Kidney capillary endothelial cell (primary cell): ENCODE measurements around the gene LGALS9.
A peak's percentile ranks its signal among the peaks of the same experiment; 100 is the strongest.

Source experiments
- DNase-seq: peaks from one replicate; pipeline ENCODE4 v3.0.0-alpha.2; 2018; ENCODE audit warnings: low spot score

The LGALS9 gene

DNA sequence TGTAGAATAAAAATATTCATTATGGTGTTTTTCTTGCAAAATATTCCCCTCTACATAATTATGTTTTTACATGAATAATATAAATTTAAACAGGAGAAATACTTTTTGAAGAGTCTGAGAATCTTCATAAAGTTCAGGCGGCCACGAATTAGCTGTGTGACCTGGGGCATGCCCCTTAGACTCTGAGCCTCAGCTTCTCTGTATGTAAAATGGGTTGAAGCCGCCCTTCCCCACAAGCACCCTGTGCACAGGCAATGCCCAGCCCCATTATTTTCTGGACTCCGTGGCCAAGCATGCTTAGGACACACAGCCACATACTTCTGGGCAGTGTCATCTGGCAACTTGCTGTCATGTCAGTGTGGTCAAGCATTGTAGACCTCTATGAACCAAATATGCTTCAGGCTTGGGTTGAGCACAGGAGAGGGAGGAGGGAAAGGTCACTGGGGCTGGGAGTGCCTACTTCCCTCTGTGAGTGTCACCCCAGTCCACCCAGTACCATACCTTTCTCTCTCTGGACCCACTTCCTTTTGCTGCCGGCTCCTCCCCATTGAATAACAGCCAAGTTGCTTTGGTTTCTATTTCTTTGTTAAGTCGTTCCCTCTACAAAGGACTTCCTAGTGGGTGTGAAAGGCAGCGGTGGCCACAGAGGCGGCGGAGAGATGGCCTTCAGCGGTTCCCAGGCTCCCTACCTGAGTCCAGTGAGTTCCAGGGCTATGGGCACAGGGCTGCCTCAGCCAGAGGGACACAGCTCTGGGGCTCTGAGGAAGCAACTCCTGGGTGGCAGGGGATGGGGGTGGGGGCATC, at the start of gene LGALS9:
LGALS9 (plus strand) TSS at position 582 of the 804 bp plus-strand sequence; CDS start at position 660, 78 bp downstream.
- DNase-seq, result no peak

DNA sequence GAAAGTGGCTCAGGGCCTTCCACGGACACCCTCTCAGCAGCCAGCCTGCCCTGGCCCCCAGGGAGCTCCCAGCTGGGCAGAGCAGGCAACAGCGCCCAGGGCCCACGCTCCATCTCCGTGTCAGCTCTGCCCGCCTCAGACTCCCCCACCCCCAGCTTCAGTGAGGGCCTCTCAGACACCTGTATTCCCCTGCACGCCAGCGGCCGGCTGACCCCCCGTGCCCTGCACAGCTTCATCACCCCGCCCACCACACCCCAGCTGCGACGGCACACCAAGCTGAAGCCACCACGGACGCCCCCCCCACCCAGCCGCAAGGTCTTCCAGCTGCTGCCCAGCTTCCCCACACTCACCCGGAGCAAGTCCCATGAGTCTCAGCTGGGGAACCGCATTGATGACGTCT, 48.3 kb upstream of the LGALS9 start:
- no peak for DNase-seq

- no peak for DNase-seq
Measured at GRCh38 chr17:27585153-27585681, 45.8 kb upstream of the LGALS9 start.

DNA sequence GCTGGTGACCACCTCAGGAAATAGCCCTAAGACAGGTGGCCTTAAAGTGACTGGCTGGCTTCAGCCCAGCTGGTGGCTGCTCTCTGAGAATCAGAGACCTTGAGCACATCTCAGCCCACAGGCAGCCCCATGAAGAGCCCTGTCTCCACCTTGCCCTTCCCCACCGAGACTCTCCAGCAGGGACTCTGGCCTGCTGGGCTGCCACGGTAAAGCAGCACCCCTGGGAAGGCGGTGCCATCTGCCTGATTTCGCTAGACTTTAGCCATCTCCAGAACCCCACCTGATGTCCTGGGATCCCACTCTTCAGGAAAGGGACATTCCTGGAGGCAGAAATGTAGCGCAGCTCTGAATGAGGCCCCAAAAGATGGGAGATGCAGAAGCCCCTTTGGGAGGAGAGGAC, 45.2 kb upstream of the LGALS9 start:
- no peak for DNase-seq

DNA sequence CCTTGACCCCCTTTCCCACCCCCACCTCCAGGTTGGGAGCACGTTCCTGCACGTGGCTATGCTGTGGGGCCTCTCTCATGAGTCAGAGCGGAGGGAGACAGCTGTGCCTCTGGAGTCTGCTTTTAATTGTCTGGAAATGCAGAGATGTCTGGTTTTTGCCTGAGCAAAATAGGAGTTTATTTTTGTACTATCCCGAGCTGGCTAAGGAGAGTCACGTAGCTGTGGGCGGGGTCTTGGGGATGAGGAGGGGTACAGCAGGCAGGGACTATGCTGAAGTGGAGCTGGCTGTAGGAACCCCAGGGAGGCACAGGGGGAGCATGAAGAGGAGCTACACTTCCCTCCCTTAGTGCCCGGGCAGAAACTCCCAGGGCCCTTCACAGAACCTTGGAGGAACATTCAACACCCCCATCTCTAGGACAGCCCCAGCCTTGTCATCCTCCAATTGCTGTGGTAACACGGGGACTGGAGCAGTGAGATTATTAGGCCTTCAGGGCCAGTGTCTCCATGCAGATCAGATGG, 44.7 kb upstream of the LGALS9 start:
- no peak for DNase-seq

- no peak for DNase-seq
Measured at GRCh38 chr17:27588354-27588753, 42.6 kb upstream of the LGALS9 start.

DNA sequence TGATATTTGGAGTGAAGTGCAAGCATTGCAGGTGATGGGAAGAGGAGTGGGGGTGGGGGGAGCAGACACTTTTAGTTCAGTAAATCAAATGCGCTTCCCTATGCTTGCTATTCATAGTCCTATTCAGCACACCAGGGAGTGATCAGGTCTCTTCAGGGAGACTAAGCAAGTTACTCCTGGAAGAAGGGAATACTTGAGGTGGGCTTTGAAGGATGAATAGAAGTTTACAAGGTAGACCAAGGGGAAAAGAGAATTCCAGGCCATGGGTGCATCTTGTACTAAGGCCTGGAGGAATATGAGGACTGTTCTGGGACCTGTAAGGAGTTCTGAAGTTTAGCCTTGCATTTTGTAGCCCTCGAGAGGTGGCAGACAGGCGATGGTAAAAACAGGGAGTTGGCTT, 40.1 kb upstream of the LGALS9 start:
- no peak for DNase-seq

- DNase-seq, result no peak
Measured at GRCh38 chr17:27591986-27592385, 39.0 kb upstream of the LGALS9 start.

DNA sequence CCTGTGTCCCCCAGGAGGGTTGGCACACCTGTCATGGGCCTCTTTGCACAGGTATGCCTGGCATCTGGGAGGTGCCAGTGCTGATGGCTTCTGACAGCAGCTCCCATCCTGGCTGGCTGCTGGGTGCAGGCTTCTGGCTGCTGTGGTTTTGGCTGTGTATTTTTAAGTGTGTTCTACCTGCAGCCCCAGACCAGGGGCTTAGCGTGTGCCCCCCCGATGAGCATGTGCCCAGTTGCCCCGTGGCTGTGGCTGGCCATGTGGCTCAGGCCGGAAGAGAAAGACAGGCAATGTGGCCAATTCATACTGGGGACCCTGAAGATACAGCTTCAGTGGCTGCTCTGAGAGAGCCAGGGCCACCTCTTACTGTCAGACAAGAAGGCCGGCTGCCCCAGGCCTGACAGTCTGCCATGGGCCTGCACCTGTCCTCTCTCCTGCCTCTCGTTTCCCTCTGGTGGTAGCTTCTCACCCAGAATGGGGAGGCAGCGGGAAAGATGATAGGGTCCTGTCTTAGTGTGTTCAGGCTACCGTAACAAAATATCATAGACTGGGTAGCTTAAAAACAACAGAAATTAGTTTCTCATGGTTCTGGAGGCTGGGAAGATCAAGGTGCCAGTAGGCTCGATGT, 37.6 kb upstream of the LGALS9 start:
- DNase-seq, result no peak

GRCh38 chr17:27593857-27594255, 37.1 kb upstream of the LGALS9 start:
- no peak for DNase-seq

GRCh38 chr17:27595208-27595607, 35.8 kb upstream of the LGALS9 start:
- no peak for DNase-seq

DNA sequence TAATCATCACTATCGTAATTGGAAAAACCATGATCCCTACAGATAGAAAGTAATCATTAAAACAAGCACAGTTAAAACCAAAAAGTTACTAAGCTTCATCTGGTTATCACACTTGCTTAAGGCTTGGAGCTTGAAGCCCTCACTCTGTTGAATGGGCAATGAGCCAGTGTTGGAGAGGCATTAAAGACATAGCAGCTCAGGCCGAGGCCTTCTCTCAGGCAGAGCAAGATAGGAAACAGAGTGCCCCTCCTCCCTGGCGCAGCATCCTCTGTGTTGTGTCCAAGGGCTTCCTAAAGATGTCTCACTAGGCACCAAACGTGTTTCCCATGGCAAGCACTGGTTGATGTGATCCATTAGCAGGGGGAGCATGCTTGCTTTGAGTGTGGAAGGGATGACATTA, 34.9 kb upstream of the LGALS9 start:
- DNase-seq, result no peak

DNA sequence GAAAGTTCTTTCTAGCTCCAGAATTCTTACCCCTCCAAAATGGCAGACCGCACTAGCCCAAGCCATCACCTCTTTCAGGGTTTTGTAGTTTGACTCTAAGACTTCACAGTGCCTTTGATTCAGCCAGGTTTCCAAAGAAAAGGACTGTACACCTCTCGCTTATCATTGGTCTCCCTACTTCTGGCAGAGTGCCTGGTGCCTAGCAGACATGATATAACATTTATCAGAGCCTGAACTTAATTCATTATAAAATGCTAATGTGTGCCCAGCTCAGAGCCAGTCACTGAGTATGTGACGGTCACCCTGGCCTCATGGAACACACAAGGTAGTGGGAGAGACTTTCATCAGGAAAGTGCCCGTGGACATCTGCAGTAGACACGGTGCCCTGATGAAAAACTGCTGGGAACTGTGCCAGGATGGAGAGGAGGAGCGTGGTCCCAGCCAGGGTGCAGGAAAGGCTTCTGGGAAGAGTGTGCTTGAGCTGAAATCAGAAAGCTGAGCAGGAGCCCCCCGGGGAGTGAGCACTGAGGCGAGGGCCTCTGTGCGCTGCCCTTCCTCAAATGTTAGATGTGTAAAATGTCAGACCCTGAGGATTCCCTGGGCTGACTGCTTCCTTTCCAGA, 34.3 kb upstream of the LGALS9 start:
- no peak for DNase-seq

- no peak for DNase-seq
Measured at GRCh38 chr17:27597188-27597580, 33.8 kb upstream of the LGALS9 start.

DNA sequence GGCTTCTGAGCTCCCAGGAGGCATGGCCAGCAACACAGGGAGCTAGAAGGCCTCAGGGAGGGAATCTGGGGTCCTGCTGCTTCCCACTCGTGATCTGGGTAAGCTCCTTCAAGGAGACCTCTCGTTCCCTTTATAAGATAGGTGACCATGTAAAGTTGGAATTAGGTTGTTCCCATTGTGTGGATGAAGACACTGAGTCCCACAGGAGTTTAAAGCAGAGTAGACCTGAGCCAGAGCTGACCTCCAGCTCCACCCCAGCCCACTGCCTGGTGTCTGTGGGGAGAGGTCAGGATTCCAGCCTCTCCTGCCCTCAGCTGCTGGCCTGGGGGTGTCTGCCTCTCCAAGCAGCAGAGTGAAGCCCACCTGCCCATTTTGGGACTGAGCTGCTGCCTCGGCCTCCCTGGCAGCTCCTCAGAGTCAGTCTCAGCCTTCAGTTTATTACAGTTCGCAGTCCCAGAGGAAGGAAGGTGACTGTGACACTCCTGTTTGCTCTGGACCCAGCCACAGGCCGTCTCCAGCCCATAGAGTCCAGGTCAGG, 33.1 kb upstream of the LGALS9 start:
- DNase-seq, result no peak

GRCh38 chr17:27598337-27599050, 32.5 kb upstream of the LGALS9 start:
- no peak for DNase-seq

DNA sequence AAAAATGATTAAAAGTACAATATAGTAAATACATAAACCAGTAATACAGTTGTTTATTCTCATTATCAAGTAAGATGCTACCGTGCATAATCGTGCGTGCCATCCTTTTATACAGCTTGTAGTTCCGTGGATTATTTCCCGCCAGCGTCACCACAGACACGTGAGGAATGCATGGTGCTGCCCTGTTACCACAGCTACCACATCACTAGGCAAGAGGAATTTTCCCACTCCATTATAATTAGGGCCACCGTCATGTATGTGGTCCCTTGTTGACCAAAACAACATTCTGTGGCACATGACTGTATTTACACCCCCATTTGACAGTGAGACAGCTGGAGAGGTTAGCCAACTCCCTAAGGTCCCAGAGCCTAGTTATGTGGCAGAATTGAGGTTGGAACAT, 30.5 kb upstream of the LGALS9 start:
- DNase-seq, result no peak

DNA sequence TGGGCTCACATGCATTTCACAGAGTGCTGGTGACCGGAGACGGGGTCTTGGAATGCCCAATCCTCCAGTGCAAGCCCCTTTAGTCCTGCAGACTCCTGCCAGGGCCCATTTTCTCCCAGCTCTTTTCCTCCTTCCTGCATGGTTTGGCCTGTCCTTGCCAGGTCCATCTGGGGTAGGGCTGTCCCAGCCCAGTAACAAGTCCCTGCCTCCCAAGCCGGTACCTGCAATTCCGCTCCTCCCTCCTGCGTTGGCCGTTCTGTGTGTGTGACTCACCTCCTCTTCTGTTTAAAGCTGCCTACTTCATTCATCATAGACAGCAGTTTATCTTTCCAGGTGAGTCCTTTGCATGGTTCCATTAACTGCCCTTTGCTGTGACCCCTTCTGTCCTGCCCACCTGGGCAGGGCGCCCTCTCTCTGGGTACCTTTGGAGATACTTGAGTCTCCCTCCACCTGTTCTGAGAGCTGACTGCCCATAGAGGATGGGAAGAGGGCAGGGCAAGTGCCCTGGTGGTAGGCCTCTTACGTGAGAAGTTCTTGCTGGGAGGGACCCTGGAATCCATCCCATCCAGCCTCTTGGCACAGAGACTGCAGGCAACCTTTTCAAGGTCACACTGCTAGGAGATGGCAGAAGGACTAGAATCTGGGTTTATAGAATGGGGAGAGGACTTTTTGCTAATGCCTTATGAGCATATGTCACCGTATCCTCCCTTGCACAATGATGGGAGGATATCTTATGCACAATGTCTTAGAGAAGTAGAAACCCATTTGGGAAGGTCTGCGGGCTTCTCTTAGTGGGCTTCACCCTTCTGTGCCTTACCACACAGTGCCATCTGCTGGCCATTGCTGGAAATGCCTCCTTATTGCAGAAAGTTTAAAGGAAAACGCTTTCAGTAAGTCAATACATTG, 29.7 kb upstream of the LGALS9 start:
- DNase-seq, result peak; percentile 76

GRCh38 chr17:27601975-27602302, 29.0 kb upstream of the LGALS9 start:
- no peak for DNase-seq

DNA sequence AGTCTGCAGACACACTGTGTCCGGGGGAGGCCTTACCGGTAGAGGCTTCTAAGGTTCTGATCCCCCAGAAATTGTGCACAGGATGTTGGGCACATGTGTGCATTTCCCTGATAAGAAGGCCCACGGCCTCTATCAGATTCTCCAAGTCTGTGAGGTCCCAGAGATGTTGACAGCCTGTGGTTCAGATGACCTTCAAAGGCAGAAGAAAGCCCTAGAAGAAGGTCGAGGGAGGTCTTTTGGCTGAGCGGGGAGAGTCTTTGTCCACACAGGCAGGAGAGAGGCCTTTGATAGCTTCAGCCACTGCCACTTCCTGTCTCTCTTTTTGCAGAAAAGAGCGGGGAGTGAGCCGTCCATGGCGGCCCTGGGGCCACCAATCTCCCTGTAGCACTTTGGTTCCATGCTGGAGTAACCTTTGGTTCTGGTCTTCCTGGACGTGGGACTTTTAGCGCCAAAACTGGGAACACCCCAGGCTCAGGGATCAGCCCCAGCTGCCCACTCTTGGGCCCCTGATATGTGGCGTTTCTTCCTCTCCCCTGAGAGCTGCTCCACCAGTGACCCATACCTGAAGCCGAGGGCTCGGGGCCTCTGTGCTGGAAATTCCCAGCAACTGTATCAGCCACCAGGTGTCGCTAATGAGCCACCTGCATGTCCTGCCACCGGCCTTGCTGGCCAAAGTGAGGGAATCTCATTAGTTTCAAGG, 28.1 kb upstream of the LGALS9 start:
- peak; percentile 50 for DNase-seq
